ENCODE results near the gene RTKN.
A peak's percentile ranks its signal among the peaks of the same experiment; 100 is the strongest.
"Not testable (repeated sequence)": the region's sequence is repeated elsewhere in the genome, so short reads cannot be mapped to it uniquely, and the experiment has no call there.

RTKN gene, protein sequence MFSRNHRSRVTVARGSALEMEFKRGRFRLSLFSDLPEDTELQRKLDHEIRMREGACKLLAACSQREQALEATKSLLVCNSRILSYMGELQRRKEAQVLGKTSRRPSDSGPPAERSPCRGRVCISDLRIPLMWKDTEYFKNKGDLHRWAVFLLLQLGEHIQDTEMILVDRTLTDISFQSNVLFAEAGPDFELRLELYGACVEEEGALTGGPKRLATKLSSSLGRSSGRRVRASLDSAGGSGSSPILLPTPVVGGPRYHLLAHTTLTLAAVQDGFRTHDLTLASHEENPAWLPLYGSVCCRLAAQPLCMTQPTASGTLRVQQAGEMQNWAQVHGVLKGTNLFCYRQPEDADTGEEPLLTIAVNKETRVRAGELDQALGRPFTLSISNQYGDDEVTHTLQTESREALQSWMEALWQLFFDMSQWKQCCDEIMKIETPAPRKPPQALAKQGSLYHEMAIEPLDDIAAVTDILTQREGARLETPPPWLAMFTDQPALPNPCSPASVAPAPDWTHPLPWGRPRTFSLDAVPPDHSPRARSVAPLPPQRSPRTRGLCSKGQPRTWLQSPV

DNA sequence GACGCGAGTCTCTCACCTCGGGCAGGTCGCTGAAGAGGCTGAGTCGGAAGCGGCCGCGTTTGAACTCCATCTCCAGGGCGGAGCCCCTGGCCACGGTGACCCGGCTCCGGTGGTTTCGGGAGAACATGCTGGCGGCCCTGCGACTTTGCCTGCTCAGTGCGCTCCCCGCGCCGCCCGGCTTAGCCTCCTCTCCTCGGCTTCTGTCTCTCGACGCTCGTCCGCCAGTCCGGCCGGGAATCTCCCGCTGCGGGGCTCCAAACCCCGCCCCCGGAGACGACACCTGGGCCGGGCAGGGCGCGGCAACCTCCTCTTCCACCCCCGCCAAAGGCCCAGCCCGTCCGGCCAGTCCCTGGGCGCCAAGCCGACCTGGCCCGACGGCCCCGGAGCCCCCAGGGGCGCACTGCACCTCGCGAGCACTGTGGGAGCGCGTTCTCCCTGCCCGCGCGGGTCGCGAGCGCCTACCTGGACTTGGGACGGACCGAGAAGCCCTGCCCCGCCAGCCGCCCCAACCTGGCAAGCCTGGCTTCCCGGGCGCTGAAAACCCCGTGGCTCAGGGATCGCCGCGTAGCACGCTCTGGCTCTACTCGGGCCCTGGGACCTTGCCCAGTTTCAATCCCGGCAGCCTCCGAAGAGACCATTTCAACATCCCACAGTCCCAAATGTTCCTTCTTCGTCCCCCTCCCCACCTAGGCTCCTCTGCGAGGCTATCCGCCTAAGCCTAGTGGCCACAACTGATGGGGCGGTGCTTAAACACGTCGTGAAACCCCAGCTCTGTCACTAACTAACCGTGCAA lies at the start of gene RTKN:
RTKN (minus strand) TSS at position 248 of the 793 bp plus-strand sequence; CDS start at position 127, 121 bp downstream.
- DNase-seq (ENCODE audit: low read depth in 2 of 2), result no peak

DNA sequence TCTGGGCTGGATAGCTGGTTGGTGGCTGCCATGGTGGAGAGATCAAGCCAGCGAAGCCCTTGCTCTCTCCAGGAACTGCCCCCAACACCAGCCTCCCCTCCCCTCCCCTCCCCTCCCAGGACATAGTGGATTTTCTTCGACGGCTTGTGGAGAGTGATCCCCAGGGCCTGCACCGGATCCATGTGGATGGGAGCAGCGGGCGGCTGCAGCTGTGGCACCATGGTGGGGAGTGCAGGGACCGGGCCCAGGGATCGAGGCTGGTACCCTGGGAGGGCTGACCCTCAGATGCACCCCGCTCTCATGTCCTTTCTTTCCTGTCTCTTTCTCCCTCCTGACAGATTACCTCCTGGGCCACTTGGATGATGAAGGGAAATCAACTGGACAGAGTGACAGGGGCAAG lies 48.2 kb upstream of the RTKN start:
- DNase-seq (ENCODE audit: low read depth in 2 of 2), result no peak

DNA sequence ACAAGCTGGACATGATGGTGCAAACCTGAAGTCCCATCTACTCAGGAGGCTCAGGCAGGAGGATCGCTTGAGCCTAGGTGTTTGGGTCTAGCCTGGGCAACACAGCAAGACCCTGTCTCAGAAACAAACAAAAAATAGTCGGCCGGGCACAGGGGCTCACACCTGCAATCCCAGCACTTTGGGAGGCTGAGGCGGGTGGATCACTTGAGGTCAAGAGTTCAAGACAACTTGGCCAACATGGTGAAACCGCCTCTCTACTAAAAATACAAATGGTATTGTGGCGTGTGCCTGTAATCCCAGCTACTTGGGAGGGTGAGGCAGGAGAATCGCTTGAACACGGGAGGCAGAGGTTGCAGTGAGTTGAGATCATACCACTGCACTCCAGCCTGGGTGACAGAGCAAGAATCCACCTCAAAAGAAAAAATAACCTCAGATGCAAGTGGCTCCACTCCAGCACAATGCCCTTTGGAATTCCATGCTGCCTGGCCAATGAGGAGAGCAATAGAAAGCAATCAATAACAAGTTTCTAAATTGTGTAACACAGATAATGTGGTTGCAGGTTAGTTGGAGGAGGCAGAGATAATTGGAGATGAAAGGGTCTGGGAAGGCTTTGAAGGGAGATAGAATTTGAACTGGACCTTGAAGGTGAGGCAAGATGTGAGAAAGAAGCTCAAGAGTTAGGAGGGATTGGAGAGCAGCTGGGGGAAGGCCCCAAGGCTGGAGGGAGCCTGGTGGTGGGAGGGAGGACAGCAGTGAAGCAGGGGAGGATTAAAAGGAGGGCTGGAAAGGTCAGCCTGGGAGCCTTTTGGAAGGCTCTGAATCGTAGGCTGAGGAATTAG lies 47.1 kb upstream of the RTKN start:
- DNase-seq (ENCODE audit: low read depth in 2 of 2), result no peak

DNA sequence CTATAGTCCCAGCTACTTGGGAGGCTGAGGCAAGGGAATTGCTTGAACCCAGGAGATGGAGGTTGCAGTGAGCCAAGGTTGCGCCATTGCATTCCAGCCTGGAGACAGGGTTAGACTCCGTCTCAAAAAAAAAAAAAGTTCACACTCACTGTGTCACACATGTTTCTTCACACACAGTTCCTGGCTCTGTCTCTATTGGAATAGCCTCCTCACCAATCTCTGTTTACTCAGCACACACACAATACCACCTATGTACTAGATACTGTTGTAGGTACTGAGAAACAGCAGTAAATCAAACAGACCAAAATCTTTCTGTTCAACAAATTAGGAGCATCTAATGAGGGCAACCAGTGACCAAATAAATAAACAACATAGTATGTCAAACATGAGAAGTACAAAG lies 44.4 kb upstream of the RTKN start:
- DNase-seq (ENCODE audit: low read depth in 2 of 2), result no peak

DNA sequence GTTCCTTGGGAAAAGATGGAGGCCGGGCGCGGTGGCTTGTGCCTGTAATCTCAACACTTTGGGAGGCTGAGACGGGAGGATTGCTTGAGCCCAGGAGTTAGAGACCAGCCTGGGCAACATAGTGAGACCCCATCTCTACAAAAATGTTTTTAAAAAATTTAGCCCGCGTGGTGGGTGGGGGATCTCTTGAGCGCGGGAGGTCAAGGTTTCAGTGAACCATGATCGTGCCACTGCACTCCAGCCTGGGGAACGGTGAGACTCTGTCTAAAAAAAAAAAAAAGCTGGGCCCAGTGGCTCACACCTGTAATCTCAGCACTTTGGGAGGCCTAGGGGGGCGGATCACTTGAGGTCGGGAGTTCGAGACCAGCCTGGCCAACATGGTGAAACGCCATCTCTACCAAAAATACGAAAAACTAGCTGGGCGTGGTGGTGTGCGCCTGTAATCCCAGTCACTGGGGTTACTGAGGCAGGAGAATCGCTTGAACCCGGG lies 42.0 kb upstream of the RTKN start:
- DNase-seq (ENCODE audit: low read depth in 2 of 2), result not testable (repeated sequence)

DNA sequence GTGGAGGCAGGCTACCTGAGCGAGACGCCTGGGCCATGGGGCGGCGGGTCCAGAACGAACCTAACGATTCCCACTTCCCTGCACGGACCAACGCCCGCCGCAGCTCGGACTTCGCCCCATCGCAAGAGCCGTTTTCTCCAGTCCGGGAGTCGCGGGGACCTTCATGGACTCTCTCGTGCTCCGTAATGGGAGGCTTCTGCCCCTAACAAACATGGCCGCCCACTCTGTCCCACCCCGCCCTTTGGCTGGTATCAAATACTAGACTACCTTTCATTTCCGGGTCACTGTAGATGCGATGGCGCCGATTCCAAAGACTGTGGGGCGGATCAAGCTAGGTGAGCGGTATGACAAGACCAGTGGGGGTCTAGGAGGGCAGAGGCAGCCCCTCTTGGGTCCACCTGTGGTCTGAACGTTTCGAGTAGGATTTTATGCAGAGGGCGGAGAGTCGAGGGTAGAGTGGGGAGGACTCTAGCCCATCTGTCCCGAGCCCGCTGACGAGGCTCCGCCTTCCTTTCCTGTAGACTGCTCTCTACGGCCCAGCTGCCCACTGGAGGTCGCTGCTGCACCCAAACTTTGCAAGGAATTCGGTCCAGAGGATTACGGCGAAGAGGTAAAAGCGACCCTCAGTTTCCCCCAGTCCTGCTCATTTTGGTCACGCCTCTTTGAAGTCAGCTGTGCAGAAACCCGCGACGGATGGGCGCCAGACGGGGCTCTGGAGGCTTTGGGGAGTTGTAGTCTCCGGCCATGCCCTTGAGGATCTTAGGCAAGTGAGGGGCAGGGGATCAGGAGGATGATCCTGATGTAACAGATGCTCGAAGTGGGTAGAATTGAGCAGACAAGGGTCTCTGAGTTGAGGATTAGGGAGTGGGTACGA lies 41.3 kb upstream of the RTKN start, which contains the start of the genes CCDC142 and TTC31:
CCDC142 (minus strand) TSS at position 198 of the 874 bp plus-strand sequence; CDS start at position 37, 161 bp downstream.
TTC31 (plus strand) TSS at position 281 of the 874 bp plus-strand sequence; CDS start at position 296, 15 bp downstream.
- peak; percentile 88 to 93 for DNase-seq (ENCODE audit: low read depth in 2 of 2)

DNA sequence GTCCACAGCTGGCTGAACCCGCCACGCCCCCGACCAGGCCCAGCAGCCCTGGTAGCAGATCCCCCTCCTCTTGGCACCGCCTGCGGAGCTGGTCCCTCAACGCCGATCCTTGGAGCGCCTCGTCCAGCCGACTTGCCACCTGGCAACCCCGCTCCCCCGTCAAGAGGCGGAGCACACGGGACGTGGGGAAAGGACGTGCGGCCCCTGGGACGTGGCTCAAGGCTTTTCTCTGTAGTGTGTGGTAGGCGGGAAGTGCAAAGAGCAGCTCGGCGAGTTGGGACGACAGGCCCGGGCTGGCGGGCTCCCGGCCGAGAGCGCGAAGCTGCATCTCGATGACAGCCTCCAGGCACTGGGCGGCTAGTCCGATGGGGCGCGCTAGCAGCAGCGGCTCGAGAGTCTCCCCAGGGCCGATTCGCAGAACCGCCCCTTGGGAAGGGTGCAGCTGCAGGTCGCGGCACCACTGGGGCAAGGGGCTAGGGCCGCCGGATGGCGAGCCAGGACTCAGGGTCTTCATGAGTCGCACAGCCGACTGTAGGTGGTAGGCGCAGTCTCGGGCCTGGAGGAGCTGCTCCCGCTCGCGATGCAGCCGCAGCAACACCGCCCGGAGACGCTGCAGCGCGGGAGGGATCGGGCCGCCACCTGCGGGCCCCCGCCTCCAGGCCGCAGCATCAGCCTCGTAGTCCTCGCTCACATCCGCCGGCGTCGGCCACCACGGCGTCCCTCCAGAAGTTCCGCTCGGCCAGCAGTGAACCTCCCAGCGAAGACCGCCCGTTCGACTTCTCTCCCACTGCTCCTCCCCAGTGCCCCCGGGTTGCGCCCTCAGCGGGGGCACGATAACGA lies 40.4 kb upstream of the RTKN start:
- peak in 1 of 2 donors; percentile 39 for DNase-seq (ENCODE audit: low read depth in 2 of 2)

DNA sequence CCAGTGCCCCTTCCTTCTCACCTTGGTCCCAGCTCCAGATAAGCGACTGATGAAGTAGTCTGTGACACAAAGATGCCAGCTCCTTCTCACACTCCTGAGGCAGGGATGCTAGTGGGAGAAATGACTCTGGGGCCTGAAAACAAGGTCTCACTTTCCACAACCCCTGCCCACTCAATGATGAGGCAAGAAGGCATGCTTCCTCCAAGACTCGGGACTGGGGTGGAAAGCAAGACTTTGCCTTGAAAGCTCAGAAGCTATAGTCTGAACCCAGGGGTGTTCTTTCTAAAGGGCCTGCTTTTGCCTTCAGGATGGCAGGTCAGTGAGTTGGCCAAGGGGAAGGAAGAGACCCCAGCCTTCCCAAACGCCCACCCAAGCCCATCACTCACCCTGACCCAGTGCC lies 39.7 kb upstream of the RTKN start:
- no peak for DNase-seq (ENCODE audit: low read depth in 2 of 2)

DNA sequence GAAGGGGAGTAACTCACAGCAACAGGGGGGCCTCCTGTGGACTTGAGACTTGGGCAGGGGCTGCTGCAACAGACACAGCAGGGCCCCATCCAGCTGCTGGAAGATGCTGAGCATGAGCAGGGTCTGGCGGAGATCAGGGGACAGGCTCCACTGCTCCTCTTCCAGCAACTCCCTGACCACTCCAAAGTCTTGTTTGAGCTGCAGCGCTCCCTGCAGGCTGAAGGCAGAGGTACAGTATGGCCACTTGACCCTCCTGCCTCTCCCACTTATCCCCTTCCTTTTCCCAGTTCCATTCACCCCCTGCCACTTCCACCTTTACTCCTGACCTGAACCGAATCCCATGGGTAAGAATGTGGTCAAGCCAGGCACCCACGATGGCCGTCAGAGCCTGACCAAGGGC lies 33.2 kb upstream of the RTKN start:
- DNase-seq (ENCODE audit: low read depth in 2 of 2), result no peak

DNA sequence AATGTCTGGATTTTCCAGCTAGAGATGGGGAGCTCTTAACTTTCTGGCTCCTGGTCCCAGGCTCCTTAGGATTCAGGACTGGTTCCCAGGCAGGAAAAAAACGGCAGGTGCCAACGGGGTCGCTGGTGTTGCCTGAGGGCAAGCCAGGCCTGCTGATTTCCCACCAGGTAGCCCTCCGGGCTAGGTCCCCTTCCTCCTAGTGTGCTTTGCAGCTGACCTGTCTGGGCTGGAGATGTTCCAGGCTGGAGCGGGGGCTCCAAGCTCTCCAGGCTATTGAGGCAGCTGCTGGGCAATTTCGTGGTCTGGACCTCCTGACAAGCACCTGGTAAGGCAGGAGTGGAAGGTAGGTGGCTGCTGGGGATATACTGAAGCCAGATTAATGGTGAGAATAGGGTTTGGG lies 32.7 kb upstream of the RTKN start:
- no peak for DNase-seq (ENCODE audit: low read depth in 2 of 2)

DNA sequence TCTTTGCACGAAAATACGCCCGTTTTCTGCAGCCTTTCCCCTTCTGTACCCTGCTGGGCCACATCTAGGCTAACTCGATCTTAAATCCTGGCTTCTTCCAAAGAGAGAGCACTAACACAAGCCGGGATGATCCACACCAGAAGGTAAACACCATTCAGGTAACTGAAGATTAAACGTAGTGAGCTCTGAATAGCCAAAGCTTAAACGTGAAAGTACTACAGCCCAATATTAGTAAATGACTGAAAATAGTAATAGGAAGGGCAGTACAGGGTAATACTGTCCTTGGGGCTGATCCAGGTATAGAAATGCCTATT lies 31.2 kb upstream of the RTKN start:
- no peak for DNase-seq (ENCODE audit: low read depth in 2 of 2)

DNA sequence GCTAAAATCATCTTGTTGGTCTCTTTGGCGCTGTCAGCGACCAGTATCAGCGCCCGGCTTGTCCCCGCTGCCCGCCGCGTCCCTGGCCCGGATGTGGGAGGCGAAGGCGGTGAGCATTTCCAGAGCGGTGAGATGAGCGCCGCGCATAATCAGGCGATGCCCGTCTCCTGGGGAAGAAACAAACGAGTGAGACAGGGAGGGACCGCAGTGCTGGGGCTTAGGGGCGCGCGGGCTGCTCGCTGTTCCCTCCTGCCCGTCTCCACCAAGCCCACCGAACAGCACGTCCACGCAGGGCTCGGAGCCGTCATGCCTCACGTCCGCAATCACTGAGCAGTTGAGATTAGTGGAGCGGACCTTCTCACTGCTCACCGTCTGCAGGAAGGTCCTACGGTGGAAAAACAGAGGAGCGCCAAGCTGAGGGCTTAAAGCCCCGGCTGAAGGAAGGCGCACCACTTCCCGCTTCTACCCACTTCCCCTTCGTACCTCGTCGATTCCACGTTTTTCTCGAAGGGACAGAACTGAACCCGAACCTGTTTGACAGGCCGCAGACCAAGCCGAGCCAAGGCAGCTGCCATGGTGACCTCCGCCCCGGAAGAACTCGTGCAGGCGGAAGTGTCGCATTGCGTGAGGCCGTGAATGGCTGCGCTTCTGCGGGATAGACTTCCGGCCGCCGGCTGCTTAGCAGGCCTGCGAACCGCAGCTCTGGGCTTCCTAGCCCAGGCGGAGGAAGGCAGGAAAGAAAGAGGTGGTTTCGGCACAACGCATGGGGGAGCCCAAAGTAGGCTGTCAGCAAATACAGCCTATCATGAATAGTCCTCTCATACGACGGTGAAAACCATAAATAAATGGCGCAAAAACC lies 30.6 kb upstream of the RTKN start, which contains the start of gene MRPL53:
MRPL53 (minus strand) TSS at position 595 of the 859 bp plus-strand sequence; CDS start at position 575, 20 bp downstream.
- peak; percentile 90 to 91 for DNase-seq (ENCODE audit: low read depth in 2 of 2)

DNA sequence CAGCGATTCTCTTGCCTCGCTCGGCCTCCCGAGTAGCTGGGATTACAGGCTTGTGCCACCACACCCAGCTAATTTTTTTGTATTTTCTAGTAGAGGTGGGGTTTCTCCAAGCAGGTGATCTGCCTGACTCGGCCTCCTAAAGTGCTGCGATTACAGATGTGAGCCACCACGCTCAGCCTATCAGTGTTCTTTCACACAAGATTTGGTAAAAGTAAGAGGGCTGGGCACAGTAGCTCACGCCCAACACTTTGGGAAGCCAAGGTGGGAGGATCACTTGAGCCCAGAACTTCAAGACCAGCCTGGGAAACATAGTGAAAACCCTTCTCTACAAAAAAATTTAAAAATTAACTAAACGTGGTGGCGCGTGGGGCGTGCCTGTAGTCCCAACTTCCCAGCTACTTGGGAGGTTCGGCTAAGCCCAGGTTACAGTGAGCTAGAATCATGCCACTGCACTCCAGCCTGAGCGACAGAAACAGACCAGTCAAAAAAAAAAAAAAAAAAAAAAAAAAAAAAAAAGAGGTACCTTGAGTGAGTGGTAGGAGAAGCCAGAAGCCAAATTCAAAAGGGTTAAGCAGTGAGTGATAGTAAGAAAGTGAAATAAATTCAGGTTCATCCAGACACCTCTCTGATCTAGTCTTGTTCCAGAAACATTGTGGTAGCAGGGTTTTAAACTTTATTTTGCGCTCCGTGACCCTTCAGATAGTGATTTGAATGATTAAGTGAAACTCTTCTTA lies 29.8 kb upstream of the RTKN start:
- no peak for DNase-seq (ENCODE audit: low read depth in 2 of 2)

DNA sequence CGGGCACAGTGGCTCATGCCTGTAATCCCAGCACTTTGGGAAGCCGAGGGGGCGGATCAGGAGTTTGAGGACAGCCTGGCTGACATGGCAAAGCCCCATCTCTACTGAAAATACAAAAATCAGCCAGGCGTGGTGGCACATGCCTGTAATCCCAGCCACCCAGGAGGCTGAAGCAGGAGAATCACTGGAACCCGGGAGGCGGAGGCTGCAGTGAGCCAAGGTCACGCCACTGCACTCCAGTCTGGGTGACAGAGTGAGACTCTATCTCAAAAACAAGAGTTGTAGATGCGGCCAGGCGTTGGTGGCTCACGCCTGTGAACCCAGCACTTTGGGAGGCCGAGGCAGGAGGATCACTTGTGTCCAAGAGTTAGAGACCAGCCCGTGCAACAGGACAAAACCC lies 29.0 kb upstream of the RTKN start:
- not testable (repeated sequence) for DNase-seq (ENCODE audit: low read depth in 2 of 2)

DNA sequence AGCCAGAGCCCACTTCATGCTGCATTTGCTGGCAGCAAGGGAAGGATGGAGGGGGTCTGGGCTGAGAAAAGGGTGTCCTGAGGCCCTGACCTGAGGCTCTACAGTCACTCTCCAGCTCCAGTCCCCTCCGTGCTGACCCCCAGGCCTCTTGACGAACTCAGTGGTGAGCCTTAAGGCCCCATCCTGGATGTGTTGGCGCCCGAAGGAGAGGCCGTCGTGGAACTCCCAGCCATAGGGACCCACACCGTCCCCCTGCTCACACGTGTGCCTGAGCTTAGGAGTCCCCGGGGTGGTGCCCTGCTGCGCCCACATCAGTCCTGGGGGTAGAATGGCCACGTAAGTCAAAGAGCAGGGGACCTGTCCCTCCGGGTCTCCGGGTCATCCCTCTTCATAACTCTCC lies 22.7 kb upstream of the RTKN start:
- DNase-seq (ENCODE audit: low read depth in 2 of 2), result no peak

DNA sequence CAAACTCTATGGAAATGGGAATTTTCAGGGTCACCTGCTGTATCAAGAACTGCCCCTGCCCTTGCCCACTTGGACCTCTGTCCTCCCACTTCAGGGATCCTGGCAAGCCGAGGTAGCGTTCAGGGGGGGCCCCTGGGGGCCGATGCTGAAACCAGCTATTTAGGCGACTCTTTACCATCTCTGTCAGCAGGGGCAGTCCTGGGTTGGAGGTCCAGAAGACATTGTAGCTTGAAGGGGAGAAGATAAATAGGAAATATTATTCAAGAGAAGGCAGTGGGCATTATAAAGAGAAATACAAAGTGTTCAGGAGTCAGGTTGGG lies 21.0 kb upstream of the RTKN start:
- no peak for DNase-seq (ENCODE audit: low read depth in 2 of 2)

DNA sequence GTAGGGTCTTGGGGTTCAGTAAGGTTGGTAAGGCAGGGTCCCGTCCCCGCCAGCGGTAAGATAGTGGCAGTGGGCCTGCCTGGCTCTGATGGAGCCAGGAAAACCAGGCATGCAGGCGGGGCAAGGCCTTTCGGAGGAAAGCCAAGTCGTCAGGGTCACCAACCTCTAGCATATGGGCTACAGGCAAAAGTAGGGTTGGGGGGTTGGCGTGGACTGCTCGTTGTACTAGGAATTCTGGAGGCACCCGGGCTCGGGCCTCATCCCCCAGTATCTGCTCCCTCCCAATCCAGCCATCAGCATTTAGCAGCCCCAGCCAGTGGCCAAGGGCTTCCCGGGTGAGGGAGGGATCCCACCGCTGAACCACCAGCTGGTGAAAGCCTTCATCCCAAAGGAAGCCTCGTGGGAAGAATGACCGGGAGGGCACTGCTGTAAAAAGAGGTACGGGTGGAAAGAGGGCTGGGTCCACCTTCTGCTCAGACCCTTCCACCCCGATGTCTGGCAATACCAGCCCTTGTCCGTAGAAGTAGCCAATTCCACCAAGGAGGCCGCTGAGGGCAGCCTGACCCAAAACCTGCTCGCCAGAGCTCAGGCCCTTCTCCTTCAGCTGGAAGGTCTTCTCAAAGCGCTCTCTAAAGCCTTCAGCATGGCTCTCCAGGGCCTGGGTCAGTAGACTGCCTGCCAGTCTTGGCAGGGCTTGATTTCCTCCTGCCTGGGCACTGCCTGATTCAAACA lies 20.5 kb upstream of the RTKN start:
- DNase-seq (ENCODE audit: low read depth in 2 of 2), result no peak

All from stimulated activated CD8-positive, alpha-beta memory T cell treated with anti-CD3 and anti-CD28 coated beads, Interleukin-7, amount 100 ng/mL, for 4 hours (primary cell).